Loucy (cell line): ENCODE measurements around the gene SUN2.

Experiments
- CTCF ChIP-seq: fragments of 200-600 bp; sonication (generic); conservative IDR thresholded peaks from 2 replicates; pipeline ENCODE4 v1.5.1; 2014; ENCODE audit warnings: mild to moderate bottlenecking, antibody characterized with exemption, low read length
- EZH2phosphoT487 ChIP-seq: fragments of 200-600 bp; IDR thresholded peaks from 2 replicates; pipeline ENCODE4 v1.6.1; 2018; ENCODE audit warnings: antibody characterized with exemption, mild to moderate bottlenecking, moderate library complexity, borderline replicate concordance

DNA sequence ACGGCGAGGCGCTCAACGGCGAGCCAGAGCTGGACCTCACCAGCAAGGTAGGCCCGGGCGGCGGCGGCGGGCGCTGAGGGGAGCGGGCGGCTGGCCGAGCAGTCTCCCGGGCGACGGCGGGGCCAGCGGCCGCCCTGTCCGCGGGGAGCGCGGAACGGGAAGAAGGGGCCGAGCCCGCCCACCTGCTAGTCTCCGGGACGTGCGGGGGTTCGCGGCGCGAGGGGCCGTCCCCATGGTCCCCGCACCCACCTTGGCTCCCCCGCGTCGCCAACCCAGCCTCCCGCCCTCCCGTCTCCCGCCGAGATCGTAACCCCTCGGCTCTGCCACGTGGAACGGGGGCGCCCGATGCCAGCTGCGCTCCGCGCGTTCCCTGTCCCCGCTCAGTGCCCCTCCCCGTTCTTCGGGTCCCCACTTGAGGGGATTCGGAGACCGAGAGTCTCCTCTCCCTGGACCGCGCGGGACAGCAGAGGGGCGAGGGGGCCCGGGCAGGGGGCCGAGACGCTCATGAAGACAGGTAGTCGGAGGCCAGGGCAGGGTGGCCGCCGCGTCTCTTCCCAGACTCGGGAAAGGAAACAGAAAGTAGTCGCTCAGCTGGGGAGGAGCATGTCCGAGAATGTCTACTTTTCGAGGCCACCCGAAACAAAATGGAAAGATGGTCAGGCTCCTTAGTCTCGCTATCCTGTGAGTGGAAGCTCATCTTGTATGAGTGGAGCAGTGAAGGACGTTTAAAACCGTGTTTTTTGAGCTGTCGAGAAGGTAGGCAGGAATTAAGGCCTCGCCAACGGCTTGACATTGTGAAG is 49.5 kb downstream of the SUN2 start:
- TF ChIP-seq CTCF (no peak), EZH2phosphoT487 (no peak)
